Bone marrow (tissue), 2 donors: ENCODE results near the gene KIRREL3.

Experiments used
- DNase-seq, 2 donors: peaks; one replicate each; lab custom pipeline; 2025; lab: John Stamatoyannopoulos, UW

KIRREL3 gene

DNA sequence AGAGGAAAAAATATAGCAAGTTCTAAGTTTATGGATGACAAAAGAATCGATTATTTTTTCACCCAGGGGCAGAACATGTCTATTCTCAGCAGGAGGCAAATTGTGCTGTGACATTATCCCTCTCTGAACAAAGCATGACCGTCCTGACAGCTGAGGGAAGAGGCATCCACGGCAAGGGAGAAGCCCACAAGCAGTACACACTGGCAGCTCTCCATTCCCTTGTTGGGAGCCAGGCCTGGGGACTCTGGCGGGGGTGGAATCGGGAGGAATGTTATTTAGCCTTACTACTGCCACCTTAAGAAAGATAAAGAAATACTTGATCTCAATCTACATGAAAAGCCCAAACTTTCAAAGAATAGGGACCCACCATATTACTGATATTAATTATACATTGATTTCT is 3.4 kb downstream of the KIRREL3 start:
- DNase-seq, result no peak

DNA sequence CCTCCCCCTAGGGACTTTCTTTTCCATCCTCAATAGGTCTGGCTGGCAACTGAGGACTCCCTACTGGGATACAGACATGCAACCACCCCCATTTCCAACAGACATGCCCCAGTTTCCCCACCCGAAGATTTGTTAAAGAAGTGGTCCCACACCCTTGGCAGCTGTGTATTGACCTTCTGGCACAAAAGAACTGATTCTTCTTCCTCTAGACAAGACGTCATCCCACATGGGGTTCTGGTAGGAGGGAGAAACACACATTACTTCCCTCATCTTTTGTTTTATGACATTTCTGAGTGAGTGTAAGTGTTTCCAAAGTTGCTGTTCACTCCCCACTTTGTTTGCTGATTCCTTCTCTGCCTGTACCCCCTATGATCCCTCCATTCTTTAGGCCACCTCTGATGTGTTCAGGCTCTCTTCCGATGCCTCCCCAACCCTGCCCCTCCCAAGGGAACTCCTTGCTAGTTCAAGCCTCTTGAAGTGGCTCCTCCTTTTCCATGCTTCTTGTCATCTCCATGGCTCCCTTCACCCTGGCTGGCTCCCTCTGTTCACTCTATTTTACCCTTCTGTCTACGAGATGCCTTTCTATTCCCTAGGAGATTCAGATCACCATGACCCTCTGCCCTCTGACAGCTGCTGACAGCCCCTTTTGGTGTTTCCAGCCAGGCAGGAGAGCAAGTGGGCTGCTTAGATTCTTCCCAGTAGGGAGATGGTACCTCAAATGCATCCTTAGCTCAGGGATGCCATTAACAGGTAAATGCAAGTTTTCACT is 4.3 kb downstream of the KIRREL3 start:
- DNase-seq, result no peak

DNA sequence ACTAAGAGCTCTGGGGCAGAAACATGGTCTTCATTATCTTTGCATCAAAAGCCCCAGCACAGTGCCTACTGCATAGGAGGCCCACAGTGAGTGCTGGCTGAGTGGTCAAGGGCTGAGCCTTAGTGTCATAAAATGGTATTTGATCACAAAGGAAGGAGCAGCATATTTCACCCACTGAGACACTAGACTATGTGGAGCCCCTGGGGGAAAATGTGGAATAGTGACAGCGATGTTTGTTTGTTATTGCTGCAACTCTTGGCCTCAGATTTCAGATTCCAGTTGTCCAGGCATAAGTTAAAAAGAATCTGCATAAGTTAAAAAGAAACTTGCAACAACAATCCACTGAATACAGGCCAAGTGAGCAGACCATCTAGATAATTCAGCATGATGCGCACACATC is 7.0 kb downstream of the KIRREL3 start:
- no peak for DNase-seq

DNA sequence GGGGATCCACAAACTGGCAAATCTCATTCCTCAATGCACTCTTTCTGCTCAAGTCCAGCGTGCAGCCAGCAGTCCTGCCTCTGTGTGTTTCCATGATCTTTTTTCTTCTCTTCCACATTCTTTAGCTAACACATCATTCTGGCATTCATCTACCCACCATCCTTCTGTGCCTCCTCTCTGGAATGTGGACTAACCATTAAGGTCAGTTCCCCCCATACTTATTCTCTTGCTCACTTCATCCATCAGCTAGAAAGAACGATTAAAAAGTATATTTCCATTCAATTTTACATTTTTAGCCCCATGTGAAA is 7.8 kb downstream of the KIRREL3 start:
- DNase-seq, result no peak

GRCh38 chr11:126992065-126992803 is 8.3 kb downstream of the KIRREL3 start:
- DNase-seq, result no peak

DNA sequence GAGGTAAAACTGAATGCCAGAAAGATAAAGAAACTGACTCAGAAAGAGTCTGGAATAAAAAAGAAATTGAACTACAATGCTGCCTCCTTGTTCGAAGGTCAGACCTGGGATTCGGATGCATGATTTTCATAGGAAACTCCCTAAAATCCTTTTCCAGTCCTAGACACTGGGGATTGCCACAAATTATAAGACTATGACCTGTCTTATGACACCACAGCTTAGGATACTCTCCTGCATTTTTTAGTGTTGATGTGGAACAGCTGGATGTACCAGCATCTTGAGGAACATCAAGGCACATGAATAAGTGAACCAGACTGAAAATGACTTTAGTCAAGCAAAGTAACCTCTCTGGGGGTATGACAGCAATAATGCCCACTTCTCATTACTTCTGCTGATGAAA is 9.0 kb downstream of the KIRREL3 start:
- no peak for DNase-seq

GRCh38 chr11:126990716-126991480 is 9.7 kb downstream of the KIRREL3 start:
- DNase-seq, result no peak

DNA sequence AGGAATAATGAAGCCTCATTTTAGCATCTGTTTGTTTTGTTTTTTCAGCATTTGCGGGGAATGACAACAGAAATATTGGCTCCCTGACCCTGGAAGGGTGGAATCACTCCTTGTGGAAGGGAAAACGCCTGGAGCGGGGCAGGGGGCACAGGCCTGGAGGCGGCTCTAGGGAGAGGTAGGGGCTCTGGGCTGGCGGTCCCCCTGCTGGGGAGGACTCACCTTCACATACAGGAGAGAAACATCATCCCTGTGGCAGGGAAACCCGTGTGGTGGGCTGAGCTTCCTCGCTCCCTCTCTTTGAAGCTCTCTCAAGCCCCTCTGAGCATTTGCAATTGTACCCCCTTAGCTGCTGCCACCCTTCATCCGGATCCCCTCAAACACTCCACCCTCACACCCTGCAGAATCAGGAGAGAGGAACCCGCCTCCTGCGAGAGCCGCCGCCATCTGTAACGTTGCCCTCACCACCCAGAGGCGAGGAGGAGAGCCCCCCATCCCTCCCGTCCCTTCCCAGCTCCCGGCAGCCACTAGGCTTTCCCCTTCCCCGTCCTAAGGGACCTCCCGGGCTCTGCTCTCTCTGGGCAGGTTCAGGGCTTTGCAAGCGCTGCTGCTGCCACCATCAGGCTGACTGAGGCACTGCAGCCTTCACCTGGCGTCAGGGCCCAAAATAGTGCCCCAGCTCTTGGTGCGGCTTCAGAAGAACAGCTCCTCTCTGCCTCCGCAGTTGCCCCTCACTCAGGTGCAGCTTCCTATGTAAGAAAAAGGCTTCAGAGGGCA is 10.4 kb downstream of the KIRREL3 start:
- DNase-seq, result peak in 1 of 2 donors; percentile 7

DNA sequence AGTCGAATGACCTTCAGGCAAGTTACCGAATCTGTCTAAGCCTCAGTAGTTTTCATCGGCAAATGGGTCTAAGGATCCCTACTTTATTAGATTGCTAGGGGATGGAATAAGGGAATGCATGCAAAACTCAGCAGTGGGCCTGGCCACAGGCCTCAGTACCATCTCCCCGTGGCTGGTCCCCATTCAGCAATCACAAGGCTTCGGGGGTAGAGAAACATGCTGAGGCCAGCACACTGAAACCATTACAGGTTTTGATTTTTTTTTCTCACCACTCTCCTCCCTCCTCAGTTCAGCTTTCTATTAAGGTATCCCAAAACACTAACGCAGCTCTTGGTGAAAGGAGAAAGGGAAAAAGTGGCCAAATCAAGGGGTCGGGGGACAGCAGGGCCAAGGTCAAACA is 11.9 kb downstream of the KIRREL3 start:
- DNase-seq, result no peak

- no peak for DNase-seq
Measured at GRCh38 chr11:126981635-126982034, 18.9 kb downstream of the KIRREL3 start.

- DNase-seq, result no peak
Measured at GRCh38 chr11:126978911-126979310, 21.7 kb downstream of the KIRREL3 start.

DNA sequence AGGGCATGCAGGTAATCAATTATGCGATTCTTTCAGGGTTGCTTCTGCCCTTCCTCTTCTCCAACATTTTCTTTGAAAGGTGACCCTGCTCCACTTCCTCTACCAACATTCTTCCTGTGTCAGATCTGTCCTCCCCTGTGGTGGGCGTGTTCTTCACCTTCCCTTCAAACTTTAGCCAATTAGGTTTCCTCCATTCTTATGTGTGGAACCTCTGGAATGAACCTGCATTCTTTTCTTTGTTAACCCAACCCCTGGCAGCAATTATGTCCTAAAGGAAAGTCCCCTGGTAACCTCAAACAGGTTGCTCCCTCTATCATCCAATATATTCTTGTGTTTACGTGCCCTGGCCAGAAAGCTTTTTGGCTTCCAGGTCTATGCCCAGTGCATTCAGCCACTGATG is 22.4 kb downstream of the KIRREL3 start:
- no peak for DNase-seq

- no peak for DNase-seq
Measured at GRCh38 chr11:126973051-126973450, 27.5 kb downstream of the KIRREL3 start.

GRCh38 chr11:126971305-126971704 is 29.3 kb downstream of the KIRREL3 start:
- DNase-seq, result no peak

DNA sequence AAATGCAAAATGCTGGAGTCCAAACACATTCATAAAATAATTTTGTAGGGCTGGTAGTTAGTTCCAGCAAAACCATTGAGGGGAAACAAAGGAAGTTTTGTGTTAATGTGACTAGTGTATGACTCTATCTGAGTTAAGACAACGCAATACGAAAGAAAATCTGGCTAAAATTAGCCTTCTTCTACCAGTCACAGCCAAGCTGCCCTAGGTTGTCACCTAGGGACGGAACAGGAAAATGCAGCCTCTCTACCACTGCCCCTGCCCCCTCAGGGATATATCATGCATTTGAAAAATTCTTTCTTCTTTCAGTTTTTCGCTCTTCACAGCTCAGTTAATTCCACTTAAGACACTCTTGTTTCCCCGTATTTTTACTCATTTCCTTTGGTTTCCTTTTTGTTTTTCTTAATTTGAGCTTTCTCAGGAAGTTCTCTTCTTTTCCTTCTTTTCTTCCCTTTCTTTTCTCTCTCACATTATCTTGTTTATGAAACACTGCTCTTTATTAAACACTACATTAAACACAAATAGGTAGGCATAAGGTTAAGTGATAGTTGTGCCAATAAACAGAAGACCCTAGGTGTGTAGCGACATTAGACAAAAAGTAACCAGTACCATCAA is 30.6 kb downstream of the KIRREL3 start:
- no peak for DNase-seq

GRCh38 chr11:126968915-126969314 is 31.7 kb downstream of the KIRREL3 start:
- no peak for DNase-seq

- no peak for DNase-seq
Measured at GRCh38 chr11:126965331-126965730, 35.2 kb downstream of the KIRREL3 start.

DNA sequence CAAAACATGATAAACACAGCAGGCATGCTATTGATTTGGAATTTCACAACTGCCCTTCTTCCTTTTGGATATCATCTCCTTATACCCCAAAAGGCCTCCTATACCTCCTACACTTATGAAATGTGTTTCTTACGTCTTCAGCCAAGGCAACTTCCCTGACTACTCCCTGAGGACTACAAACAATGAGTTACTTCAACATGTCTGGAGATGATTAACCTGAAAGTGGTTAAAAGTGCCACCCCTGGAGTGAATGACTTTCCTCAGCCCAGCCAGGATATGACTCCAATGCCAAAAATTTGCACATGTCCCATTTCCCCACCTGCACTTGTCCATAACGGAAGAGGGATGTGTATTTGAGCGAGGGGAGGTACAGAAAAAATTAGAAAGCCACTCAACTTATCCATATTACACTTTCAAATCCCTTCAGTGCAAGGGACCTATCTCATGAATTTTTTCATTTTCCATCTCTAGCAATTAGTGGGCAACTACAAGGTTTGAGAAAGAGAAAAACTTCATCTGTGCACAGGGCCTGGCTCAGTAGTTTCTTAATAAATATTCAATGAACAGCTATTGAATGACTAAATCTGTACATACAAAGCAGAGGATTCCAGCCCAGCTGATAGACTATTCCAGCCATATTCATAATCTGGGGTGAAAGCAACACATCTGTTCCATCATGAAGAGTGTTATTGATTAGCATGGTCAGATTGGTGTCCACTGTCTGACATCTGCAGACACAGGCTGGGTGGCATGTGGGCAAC is 36.8 kb downstream of the KIRREL3 start:
- no peak for DNase-seq

GRCh38 chr11:126963115-126963514 is 37.5 kb downstream of the KIRREL3 start:
- no peak for DNase-seq

- no peak for DNase-seq
Measured at GRCh38 chr11:126959700-126960099, 40.9 kb downstream of the KIRREL3 start.

GRCh38 chr11:126956635-126957034 is 43.9 kb downstream of the KIRREL3 start:
- DNase-seq, result no peak
